HG03139 (cell line): ENCODE data around the gene CDC42BPG.
A peak's percentile ranks its signal among the peaks of the same experiment; 100 is the strongest.

ENCODE experiments used
- ATAC-seq: cut with Tn5 transposase; IDR thresholded peaks from one replicate; pipeline ENCODE4 v1.9.1; 2021; ENCODE audit not compliant: unreplicated experiment

Gene CDC42BPG

GRCh38 chr11:64844330-64845128, at the start of gene CDC42BPG:
CDC42BPG (minus strand) TSS chr11:64844653; CDS start chr11:64844569, 84 bp downstream.
- no peak for ATAC-seq

GRCh38 chr11:64893194-64894069, 49.0 kb upstream of the CDC42BPG start:
- no peak for ATAC-seq

- no peak for ATAC-seq
Observed at GRCh38 chr11:64892838-64893193, 48.4 kb upstream of the CDC42BPG start.

- no peak for ATAC-seq
Observed at GRCh38 chr11:64892411-64892831, 48.0 kb upstream of the CDC42BPG start.

GRCh38 chr11:64891880-64892279, 47.4 kb upstream of the CDC42BPG start:
- no peak for ATAC-seq

- ATAC-seq, result no peak
Observed at GRCh38 chr11:64891215-64891848, 46.9 kb upstream of the CDC42BPG start.

- no peak for ATAC-seq
Observed at GRCh38 chr11:64890522-64890939, 46.1 kb upstream of the CDC42BPG start.

- no peak for ATAC-seq
Observed at GRCh38 chr11:64888729-64889511, 44.5 kb upstream of the CDC42BPG start.

GRCh38 chr11:64888406-64888728, 43.9 kb upstream of the CDC42BPG start:
- no peak for ATAC-seq

- peak; percentile 64 for ATAC-seq
Observed at GRCh38 chr11:64887757-64888405, 43.4 kb upstream of the CDC42BPG start.

- ATAC-seq, result no peak
Observed at GRCh38 chr11:64887234-64887756, 42.8 kb upstream of the CDC42BPG start.

GRCh38 chr11:64885367-64886286, 41.2 kb upstream of the CDC42BPG start:
- no peak for ATAC-seq

- ATAC-seq, result no peak
Observed at GRCh38 chr11:64884019-64884418, 39.6 kb upstream of the CDC42BPG start.

- no peak for ATAC-seq
Observed at GRCh38 chr11:64883575-64883974, 39.1 kb upstream of the CDC42BPG start.

- no peak for ATAC-seq
Observed at GRCh38 chr11:64882243-64882642, 37.8 kb upstream of the CDC42BPG start.

- no peak for ATAC-seq
Observed at GRCh38 chr11:64881476-64881875, 37.0 kb upstream of the CDC42BPG start.

- ATAC-seq, result no peak
Observed at GRCh38 chr11:64880240-64881001, 36.0 kb upstream of the CDC42BPG start.

GRCh38 chr11:64879244-64879900, 34.9 kb upstream of the CDC42BPG start:
- no peak for ATAC-seq
